ENCODE measurements around the gene DRAXIN. TPM values are rescaled to one million over a fixed set of nuclear protein-coding genes. Genes with fewer than 3 reads are reported as not detected.
"Not testable (repeated sequence)": the region's sequence is repeated elsewhere in the genome, so short reads cannot be mapped to it uniquely, and the experiment has no call there.

DRAXIN gene, protein sequence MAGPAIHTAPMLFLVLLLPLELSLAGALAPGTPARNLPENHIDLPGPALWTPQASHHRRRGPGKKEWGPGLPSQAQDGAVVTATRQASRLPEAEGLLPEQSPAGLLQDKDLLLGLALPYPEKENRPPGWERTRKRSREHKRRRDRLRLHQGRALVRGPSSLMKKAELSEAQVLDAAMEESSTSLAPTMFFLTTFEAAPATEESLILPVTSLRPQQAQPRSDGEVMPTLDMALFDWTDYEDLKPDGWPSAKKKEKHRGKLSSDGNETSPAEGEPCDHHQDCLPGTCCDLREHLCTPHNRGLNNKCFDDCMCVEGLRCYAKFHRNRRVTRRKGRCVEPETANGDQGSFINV
- not detected for total RNA-seq

DNA sequence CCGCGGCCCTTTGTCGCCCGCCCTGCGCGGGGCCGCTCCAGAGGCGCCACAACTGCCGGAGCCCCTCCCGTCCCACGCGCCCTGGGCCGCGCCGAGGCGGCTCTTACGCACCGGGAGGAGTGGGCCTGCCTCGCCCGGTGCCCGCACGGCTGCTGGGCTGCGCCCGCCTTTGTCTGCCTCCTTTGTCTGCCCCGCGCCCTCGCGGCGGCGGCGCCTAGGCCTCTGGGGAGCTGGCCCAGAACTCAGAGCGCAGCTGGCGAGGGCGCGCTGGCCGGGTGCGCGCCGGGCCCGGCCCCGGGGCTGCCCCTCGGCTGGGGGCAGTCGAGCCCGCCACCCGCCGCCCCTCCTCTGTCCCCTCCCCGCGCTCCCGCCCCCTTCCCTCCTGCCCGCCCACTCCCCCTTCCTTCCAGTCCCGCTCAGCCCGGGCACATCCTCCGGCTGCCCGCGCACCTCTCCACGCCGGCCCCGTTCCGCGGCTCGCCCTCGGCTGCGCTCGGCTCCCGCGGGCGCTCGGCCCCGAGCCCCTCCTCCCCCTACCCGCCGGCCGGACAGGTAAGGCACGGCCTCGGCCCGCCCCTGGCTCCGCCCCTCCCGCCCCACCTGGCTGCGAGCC is at the start of gene DRAXIN:
TSS of gene DRAXIN (plus strand) at position 409 of the 613 bp plus-strand sequence. CDS start 14,549 bp downstream, outside the sequence.
- no peak within 1 kb of the TSS for H3K27ac ChIP-seq
- peaks cover 0 to 7% of the 10 kb centered on the region in 2 donors for H3K4me1 ChIP-seq
- TF ChIP-seq, protein P1, sequence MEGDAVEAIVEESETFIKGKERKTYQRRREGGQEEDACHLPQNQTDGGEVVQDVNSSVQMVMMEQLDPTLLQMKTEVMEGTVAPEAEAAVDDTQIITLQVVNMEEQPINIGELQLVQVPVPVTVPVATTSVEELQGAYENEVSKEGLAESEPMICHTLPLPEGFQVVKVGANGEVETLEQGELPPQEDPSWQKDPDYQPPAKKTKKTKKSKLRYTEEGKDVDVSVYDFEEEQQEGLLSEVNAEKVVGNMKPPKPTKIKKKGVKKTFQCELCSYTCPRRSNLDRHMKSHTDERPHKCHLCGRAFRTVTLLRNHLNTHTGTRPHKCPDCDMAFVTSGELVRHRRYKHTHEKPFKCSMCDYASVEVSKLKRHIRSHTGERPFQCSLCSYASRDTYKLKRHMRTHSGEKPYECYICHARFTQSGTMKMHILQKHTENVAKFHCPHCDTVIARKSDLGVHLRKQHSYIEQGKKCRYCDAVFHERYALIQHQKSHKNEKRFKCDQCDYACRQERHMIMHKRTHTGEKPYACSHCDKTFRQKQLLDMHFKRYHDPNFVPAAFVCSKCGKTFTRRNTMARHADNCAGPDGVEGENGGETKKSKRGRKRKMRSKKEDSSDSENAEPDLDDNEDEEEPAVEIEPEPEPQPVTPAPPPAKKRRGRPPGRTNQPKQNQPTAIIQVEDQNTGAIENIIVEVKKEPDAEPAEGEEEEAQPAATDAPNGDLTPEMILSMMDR (IDR thresholded peaks at IDR 0.05 in 4 of 5, conservative IDR thresholded peaks at IDR 0.05 in 1 of 5) = no peak
- no peak for TF ChIP-seq POLR2A (IDR thresholded peaks at IDR 0.05)
- ATAC-seq (no peak), DNase-seq (no peak)
- peak within 1 kb of the TSS in 3 of 4 donors; percentile 13 to 31 (median 17) for H3K4me3 ChIP-seq
- H3K36me3 ChIP-seq = no peaks in the 10 kb centered on the region
- in situ Hi-C loops (cut with MboI; ENCODE audit: low sequenced_read_pairs in 4 of 4) = no loop called here
- H3K9me3 ChIP-seq = no peaks in the 10 kb centered on the region
- intact Hi-C loops (cut with DNase I; ENCODE audit: low total_unique reads) = no loop called here
- H3K27me3 ChIP-seq = peaks cover 46 to 64% (median 51%) of the 10 kb centered on the region in 3 donors

DNA sequence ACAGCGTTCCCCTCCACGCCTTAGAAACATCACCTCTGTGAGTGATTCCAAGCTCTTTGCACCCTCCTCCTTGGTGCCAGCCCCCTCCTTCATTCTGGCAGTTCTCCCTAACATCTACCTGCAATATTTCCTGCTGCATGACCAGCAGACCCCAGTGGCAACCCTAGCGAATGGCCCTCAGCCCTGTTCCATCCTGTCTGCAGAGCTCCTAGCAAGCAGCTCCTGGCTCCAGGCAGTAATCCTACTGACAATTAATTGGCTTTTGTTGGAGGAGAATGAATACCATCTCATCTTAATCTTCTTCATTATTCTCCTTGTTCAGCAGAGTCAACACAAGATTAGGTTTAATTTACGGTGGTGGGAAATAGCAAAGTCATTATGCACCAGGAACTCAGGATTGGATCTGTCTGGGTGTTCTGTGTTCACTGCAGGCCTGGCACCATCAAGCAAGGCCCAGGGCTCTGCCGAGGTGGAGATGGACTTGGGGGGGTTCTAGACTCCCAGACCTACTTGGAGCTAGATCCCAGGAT is 49.7 kb upstream of the DRAXIN start:
- in situ Hi-C loops (cut with MboI; ENCODE audit: low sequenced_read_pairs in 4 of 4) (loop anchor here (5.0 to 25.0 kb wide), 7 partner anchors 305 to 607 kb away; partner anchors contain the start of gene MASP2 (in 1 of the 4)), intact Hi-C loops (cut with DNase I; ENCODE audit: low total_unique reads) (loop anchor here (1.0 to 5.0 kb wide), 4 partner anchors 163 to 605 kb away; partner anchors contain the start of gene DISP3)
- Histone ChIP-seq H3K27me3 (no peaks in the 10 kb centered on the region), H3K9me3 (no peaks in the 10 kb centered on the region), H3K27ac (no peak overlapping the region), H3K4me1 (no peaks in the 10 kb centered on the region), H3K36me3 (no peaks in the 10 kb centered on the region), H3K4me3 (no peak overlapping the region)
- DNase-seq (no peak), ATAC-seq (no peak)
- no peak for TF ChIP-seq POLR2A (IDR thresholded peaks at IDR 0.05)
- TF ChIP-seq, protein P1 (IDR thresholded peaks at IDR 0.05 in 4 of 5, conservative IDR thresholded peaks at IDR 0.05 in 1 of 5) = no peak

DNA sequence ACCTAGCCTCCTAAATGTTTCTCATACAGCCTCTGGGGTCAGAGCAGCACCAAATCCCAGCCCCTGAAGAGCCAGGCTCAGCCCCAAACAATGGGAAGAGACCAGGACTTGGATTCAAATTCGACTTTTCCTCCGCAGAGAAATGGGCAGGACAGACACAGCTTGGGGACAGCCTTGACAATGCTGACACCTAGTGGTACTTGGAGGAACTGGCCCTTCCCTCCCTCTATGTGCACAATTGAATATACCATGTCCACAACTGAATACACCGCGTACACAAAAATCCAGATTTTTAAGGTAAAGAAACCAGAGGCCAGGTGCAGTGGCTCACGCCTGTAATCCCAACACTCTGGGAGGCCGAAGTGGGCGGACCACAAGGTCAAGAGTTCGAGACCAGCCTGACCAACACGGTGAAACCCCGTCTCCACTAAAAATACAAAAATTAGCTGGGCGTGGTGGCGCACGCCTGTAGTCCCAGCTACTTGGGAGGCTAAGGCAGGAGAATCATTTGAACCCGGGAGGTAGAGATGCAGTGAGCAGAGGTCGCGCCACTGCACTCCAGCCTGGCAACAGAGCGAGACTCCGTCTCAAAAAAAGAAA is 49.0 kb upstream of the DRAXIN start:
- DNase-seq (peak; percentile 23 to 53), ATAC-seq (peak; percentile 83 to 86)
- not testable (repeated sequence) for H3K4me1 ChIP-seq, H3K27me3 ChIP-seq, H3K9me3 ChIP-seq, H3K4me3 ChIP-seq, H3K36me3 ChIP-seq, H3K27ac ChIP-seq
- in situ Hi-C loops (cut with MboI; ENCODE audit: low sequenced_read_pairs in 4 of 4) (loop anchor here (5.0 to 25.0 kb wide), 7 partner anchors 305 to 608 kb away; partner anchors contain the start of gene MASP2 (in 1 of the 4)), intact Hi-C loops (cut with DNase I; ENCODE audit: low total_unique reads) (loop anchor here (1.0 to 5.0 kb wide), 4 partner anchors 164 to 605 kb away; partner anchors contain the start of gene DISP3)
- TF ChIP-seq, protein P1 (IDR thresholded peaks at IDR 0.05 in 4 of 5, conservative IDR thresholded peaks at IDR 0.05 in 1 of 5) = peak; percentile 90 to 97 (median 94)

DNA sequence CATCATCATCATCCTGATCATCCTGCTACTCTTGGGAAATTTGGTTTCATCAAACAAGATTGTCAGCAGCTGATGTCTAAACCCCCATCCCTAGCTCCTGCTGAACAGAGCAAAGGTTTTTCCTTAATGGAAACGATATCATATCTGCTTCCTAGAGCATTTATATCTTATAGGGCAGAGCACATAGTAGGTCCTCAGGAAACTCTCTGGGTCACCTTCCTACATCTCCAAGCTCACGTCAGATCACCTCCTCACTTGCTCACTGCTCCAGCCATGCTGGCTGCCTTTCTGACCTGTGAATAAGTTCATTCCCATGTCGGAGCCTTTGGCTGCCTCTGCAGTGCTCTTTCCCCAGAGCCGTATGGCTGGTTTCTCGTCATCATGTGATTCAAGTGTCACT is 47.7 kb upstream of the DRAXIN start:
- intact Hi-C loops (cut with DNase I; ENCODE audit: low total_unique reads) = loop anchor here (2.0 to 5.0 kb wide), 3 partner anchors 165 to 403 kb away; partner anchors contain the start of gene DISP3
- H3K27ac ChIP-seq = no peak overlapping the region

More for the DNA sequence above, 47.7 kb upstream of the DRAXIN start:
- no peak for DNase-seq
- no peak overlapping the region for H3K4me3 ChIP-seq
- no peak for ATAC-seq
- peaks cover 7 to 10% of the 10 kb centered on the region in 2 donors for H3K4me1 ChIP-seq
- TF ChIP-seq, protein P1 (IDR thresholded peaks at IDR 0.05 in 4 of 5, conservative IDR thresholded peaks at IDR 0.05 in 1 of 5) = no peak
- H3K36me3 ChIP-seq = no peaks in the 10 kb centered on the region
- peaks cover 0 to 7% (median 3%) of the 10 kb centered on the region in 3 donors for H3K27me3 ChIP-seq
- in situ Hi-C loops (cut with MboI; ENCODE audit: low sequenced_read_pairs in 4 of 4) = loop anchor here (5.0 to 25.0 kb wide), 7 partner anchors 306 to 609 kb away; partner anchors contain the start of gene MASP2 (in 1 of the 4)
- H3K9me3 ChIP-seq = no peaks in the 10 kb centered on the region
